HFF-Myc (cell line): ENCODE results near the gene FCGBP.

Experiments
- DNase-seq: peaks from one replicate; pipeline ENCODE4 v3.0.0-alpha.2; 2011; ENCODE audit warnings: low read depth; ENCODE audit errors: extremely low read depth
- H3K4me3 ChIP-seq: replicated peaks from 2 replicates; pipeline ENCODE4 v1.5.1; 2011; ENCODE audit warnings: low read depth, mild to moderate bottlenecking, control low read depth, low read length
- CTCF ChIP-seq: IDR thresholded peaks from 2 replicates; pipeline ENCODE4 v1.5.1; 2012; ENCODE audit warnings: mild to moderate bottlenecking, low read depth, low read length, control low read depth; ENCODE audit errors: missing control alignments

FCGBP gene

GRCh38 chr19:39916851-39917396 is 17.5 kb downstream of the FCGBP start:
- TF ChIP-seq CTCF: no peak
- DNase-seq: no peak
- no peak overlapping the region for H3K4me3 ChIP-seq

GRCh38 chr19:39916236-39916635 is 18.2 kb downstream of the FCGBP start:
- no peak for TF ChIP-seq CTCF
- DNase-seq: peak; percentile 9

GRCh38 chr19:39915848-39916215 is 18.6 kb downstream of the FCGBP start:
- no peak for DNase-seq
- TF ChIP-seq CTCF: no peak
- H3K4me3 ChIP-seq: no peak overlapping the region

More at GRCh38 chr19:39916236-39916635, 18.2 kb downstream of the FCGBP start:
- H3K4me3 ChIP-seq: no peak overlapping the region

- no peak overlapping the region for H3K4me3 ChIP-seq
- no peak for TF ChIP-seq CTCF
- no peak for DNase-seq
Measured at GRCh38 chr19:39915101-39915847, 19.2 kb downstream of the FCGBP start.

- H3K4me3 ChIP-seq: no peak overlapping the region
- no peak for DNase-seq
- TF ChIP-seq CTCF: no peak
Measured at GRCh38 chr19:39913682-39914333, 20.6 kb downstream of the FCGBP start.

- no peak for DNase-seq
- H3K4me3 ChIP-seq: no peak overlapping the region
- TF ChIP-seq CTCF: no peak
Measured at GRCh38 chr19:39908803-39909202, 25.6 kb downstream of the FCGBP start.
